ENCODE measurements around the gene PAK5.

The PAK5 gene

DNA sequence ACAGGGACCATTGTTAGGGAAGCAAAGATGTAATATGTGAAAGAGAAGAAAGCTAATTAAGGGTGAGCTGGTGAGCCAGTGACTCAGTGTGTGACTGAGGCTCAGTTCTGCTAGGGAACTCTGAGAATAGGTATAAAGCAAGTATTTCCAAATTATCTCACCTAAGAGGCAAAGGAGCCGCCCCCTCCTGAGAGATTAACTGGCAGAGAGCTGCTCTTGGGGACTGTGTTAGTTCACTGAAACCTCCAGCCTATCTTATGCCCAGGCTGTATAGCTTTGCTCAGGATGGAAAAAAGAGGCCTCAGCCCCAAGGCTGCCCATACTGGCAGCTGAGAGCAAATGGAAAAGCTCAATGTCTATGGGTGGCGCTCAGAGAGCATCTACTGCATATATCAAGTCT lies 152.0 kb downstream of the PAK5 start:
- Histone ChIP-seq H3K27ac (no peak overlapping the region), H3K9me3 (no peaks in the 10 kb centered on the region), H3K4me1 (ENCODE audit: control insufficient read depth in 1 of 2, insufficient read depth in 1 of 2, low read depth in 1 of 2, low read length in 1 of 2) (no peaks in the 10 kb centered on the region), H3K36me3 (no peaks in the 10 kb centered on the region), H3K27me3 (no peaks in the 10 kb centered on the region), H3K4me3 (ENCODE audit: low read depth in 1 of 2, low read length in 1 of 2) (no peak overlapping the region)
- TF ChIP-seq CTCF (IDR thresholded peaks at IDR 0.05), result no peak

DNA sequence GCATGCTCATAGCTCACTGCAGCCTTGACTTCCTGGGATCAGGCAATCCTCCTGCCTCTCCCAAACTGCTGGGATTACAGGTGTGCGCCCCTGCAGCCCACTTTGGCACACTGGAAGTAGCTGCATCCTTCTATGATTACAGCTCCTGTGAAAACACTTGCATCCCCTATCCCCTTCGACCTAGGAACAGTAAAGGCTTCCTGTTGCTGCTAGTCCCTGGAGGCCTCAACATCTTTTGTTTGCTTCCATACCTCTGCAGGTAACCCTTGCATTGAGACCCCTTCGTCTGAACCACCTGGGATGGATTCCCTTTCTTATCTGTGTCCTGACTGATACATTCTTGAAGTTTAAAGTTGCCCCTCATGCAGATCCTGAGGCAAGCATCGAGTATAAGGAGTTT lies 152.4 kb downstream of the PAK5 start:
- TF ChIP-seq CTCF (IDR thresholded peaks at IDR 0.05), result no peak
- no peaks in the 10 kb centered on the region for H3K36me3 ChIP-seq
- H3K27me3 ChIP-seq, result no peaks in the 10 kb centered on the region
- H3K9me3 ChIP-seq, result no peaks in the 10 kb centered on the region
- H3K4me3 ChIP-seq (ENCODE audit: low read depth in 1 of 2, low read length in 1 of 2), result no peak overlapping the region
- H3K27ac ChIP-seq, result no peak overlapping the region
- no peaks in the 10 kb centered on the region for H3K4me1 ChIP-seq (ENCODE audit: control insufficient read depth in 1 of 2, insufficient read depth in 1 of 2, low read depth in 1 of 2, low read length in 1 of 2)

GRCh38 chr20:9686001-9686400 lies 152.9 kb downstream of the PAK5 start:
- Histone ChIP-seq H3K36me3 (no peaks in the 10 kb centered on the region), H3K4me3 (ENCODE audit: low read depth in 1 of 2, low read length in 1 of 2) (no peak overlapping the region), H3K27me3 (no peaks in the 10 kb centered on the region), H3K4me1 (ENCODE audit: control insufficient read depth in 1 of 2, insufficient read depth in 1 of 2, low read depth in 1 of 2, low read length in 1 of 2) (no peaks in the 10 kb centered on the region), H3K27ac (no peak overlapping the region), H3K9me3 (no peaks in the 10 kb centered on the region)
- no peak for TF ChIP-seq CTCF (IDR thresholded peaks at IDR 0.05)

GRCh38 chr20:9685011-9685410 lies 153.9 kb downstream of the PAK5 start:
- Histone ChIP-seq H3K27me3 (no peaks in the 10 kb centered on the region), H3K4me3 (ENCODE audit: low read depth in 1 of 2, low read length in 1 of 2) (no peak overlapping the region), H3K9me3 (no peaks in the 10 kb centered on the region), H3K36me3 (no peaks in the 10 kb centered on the region), H3K27ac (no peak overlapping the region), H3K4me1 (ENCODE audit: control insufficient read depth in 1 of 2, insufficient read depth in 1 of 2, low read depth in 1 of 2, low read length in 1 of 2) (no peaks in the 10 kb centered on the region)
- no peak for TF ChIP-seq CTCF (IDR thresholded peaks at IDR 0.05)

DNA sequence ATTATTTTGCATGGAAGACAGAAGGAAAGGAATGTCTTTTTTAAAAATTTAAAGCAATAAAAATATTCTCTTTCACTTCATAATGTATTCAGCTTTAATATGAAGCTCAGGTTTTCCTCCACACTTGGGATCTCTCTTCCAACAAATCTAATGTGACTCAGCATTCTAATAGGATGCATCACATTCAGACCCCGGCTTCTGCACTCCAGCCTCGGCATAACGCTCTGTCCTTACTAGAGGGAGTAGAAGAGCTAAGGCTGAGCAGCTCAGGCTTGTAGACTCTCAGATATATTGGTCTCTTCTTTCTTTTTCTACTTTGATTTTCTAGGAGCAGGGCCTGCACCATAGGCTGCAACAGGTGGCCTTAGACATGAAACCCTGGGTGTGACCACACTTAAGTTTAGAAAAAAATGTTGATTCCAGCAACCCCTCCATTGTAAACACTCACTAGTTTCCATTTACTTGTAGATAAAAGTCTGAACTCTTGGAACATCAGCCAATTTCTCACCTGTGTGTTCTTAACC lies 161.7 kb downstream of the PAK5 start:
- H3K9me3 ChIP-seq, result no peaks in the 10 kb centered on the region
- no peak for TF ChIP-seq CTCF (IDR thresholded peaks at IDR 0.05)
- no peak overlapping the region for H3K27ac ChIP-seq
- no peak overlapping the region for H3K4me3 ChIP-seq (ENCODE audit: low read depth in 1 of 2, low read length in 1 of 2)
- no peaks in the 10 kb centered on the region for H3K4me1 ChIP-seq (ENCODE audit: control insufficient read depth in 1 of 2, insufficient read depth in 1 of 2, low read depth in 1 of 2, low read length in 1 of 2)
- H3K36me3 ChIP-seq, result no peaks in the 10 kb centered on the region
- no peaks in the 10 kb centered on the region for H3K27me3 ChIP-seq

DNA sequence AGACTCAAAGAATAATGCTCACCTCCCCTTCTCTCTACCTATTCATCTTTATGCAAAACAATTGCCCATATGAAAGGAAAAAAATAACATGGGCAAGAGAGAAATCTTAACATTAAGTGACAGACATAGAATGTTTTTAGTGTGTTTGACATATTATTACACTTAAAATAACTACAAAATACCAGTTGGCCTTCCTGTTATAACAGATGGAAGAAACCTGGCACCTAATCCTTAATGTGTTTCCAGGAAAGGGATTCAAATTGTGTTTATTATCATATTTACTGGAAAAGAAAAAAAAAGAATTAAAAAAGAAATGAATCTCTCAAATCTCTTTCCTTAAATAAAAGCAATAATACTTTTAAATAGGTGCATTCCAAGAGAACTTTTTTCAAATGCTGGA lies 165.9 kb downstream of the PAK5 start:
- H3K4me3 ChIP-seq (ENCODE audit: low read depth in 1 of 2, low read length in 1 of 2), result no peak overlapping the region
- H3K9me3 ChIP-seq, result no peaks in the 10 kb centered on the region
- no peak overlapping the region for H3K27ac ChIP-seq
- H3K36me3 ChIP-seq, result no peaks in the 10 kb centered on the region
- no peak for TF ChIP-seq CTCF (IDR thresholded peaks at IDR 0.05)
- no peaks in the 10 kb centered on the region for H3K4me1 ChIP-seq (ENCODE audit: control insufficient read depth in 1 of 2, insufficient read depth in 1 of 2, low read depth in 1 of 2, low read length in 1 of 2)
- H3K27me3 ChIP-seq, result no peaks in the 10 kb centered on the region
